ENCODE results near the gene RFX7. TPM values are rescaled to one million over a fixed set of nuclear protein-coding genes. Genes with fewer than 3 reads are reported as not detected.

The RFX7 gene
- total RNA-seq, 1 experiment from 2014 or later: 43.4 TPM

GRCh38 chr15:56232058-56232457, 11.6 kb downstream of the RFX7 start:
- no peaks in the 10 kb centered on the region for H3K23me2 ChIP-seq (ENCODE audit: insufficient read length, low read depth, low read length, poor library complexity, severe bottlenecking)
- no peak overlapping the region for H3K27ac Mint-ChIP-seq
- peaks cover 11 to 13% of the 10 kb centered on the region in 2 experiments for H3K4me1 Mint-ChIP-seq
- DNase-seq: no peak
- no peak overlapping the region for H3K27ac ChIP-seq (ENCODE audit: insufficient read length, low read depth, low read length)
- no peak overlapping the region for H2BK20ac ChIP-seq (ENCODE audit: low read depth, low read length, poor library complexity, severe bottlenecking)
- no peak overlapping the region for H2AFZ ChIP-seq (ENCODE audit: low read length)
- H3T11ph ChIP-seq (ENCODE audit: low read length): no peak overlapping the region
- H3K27me3 ChIP-seq (ENCODE audit: insufficient read depth, low read length): no peaks in the 10 kb centered on the region
- no peak overlapping the region for H3K18ac ChIP-seq (ENCODE audit: insufficient read length, low read depth, low read length)
- H2BK15ac ChIP-seq (ENCODE audit: low read depth, low read length): no peak overlapping the region
- H3K9ac ChIP-seq (ENCODE audit: extremely low read depth, insufficient read length, low read length): no peak overlapping the region
- H3K79me1 ChIP-seq (ENCODE audit: insufficient read depth, low read depth, low read length, poor library complexity, severe bottlenecking): no peaks in the 10 kb centered on the region
- no peak overlapping the region for H2BK12ac ChIP-seq (ENCODE audit: insufficient read length, low read depth, low read length)
- no peak overlapping the region for H2AK5ac ChIP-seq (ENCODE audit: insufficient read length, low read length)
- no peak overlapping the region for H2BK5ac ChIP-seq (ENCODE audit: insufficient read length, low read length)
- H3K14ac ChIP-seq (ENCODE audit: insufficient read depth, low read length): no peak overlapping the region
- H3K23ac ChIP-seq (ENCODE audit: insufficient read length, low read depth, low read length): no peak overlapping the region
- no peak overlapping the region for H3K4ac ChIP-seq (ENCODE audit: low read depth, low read length)
- whole genome bisulfite sequencing (ENCODE audit: extremely low coverage, insufficient read length, low lambda C conversion rate): no CpG with 5 or more reads among the region's 3 CpGs
- peaks cover 62 to 81% of the 10 kb centered on the region in 2 experiments for H3K9me3 Mint-ChIP-seq
- no peak overlapping the region for H4K8ac ChIP-seq (replicated peaks; ENCODE audit: insufficient read length, low read depth, low read length)
- H4K20me1 ChIP-seq (ENCODE audit: control insufficient read depth, insufficient read depth, insufficient read length): no peaks in the 10 kb centered on the region
- H3K4me3 Mint-ChIP-seq: no peak overlapping the region
- no peak for TF ChIP-seq CTCF (conservative IDR thresholded peaks at IDR 0.05)
- peaks cover 33% of the 10 kb centered on the region; the same call in 1 of the 2 replicates for H3K79me2 ChIP-seq (ENCODE audit: insufficient read depth, low read length)
- H2BK120ac ChIP-seq (ENCODE audit: low read depth, low read length, poor library complexity, severe bottlenecking): no peak overlapping the region
- no peak overlapping the region for H3K4me2 ChIP-seq (ENCODE audit: insufficient read depth, insufficient read length, low read length)
- H3K9me3 ChIP-seq (ENCODE audit: control insufficient read depth, low read depth, low read length): peaks cover 33% of the 10 kb centered on the region
- H3K4me1 ChIP-seq (ENCODE audit: insufficient read depth, low read length): no peaks in the 10 kb centered on the region
- H4K91ac ChIP-seq (ENCODE audit: insufficient read length, low read depth, low read length): no peak overlapping the region
- H4K5ac ChIP-seq (ENCODE audit: insufficient read length, low read depth, low read length): no peak overlapping the region
- no peaks in the 10 kb centered on the region; the same call in 1 of the 2 replicates for H3K27me3 Mint-ChIP-seq (ENCODE audit: low read depth)
- no peak overlapping the region for H3K56ac ChIP-seq (ENCODE audit: insufficient read length, low read depth, low read length)
- H3K36me3 Mint-ChIP-seq (ENCODE audit: insufficient read depth in 1 of 3, low read depth in 3 of 3): peaks cover 77 to 90% (median 89%) of the 10 kb centered on the region in 3 experiments

All from H9 (cell line).